ENCODE results near the gene HOMER3. TPM values are rescaled to one million over a fixed set of nuclear protein-coding genes. Genes with fewer than 3 reads are reported as not detected.

The HOMER3 gene
- total RNA-seq, 2 donors from 2014 or later = 13.6 to 39.8 TPM

- DNase-seq (ENCODE audit: low spot score) = peak; percentile 74
- Histone ChIP-seq H3K36me3 (no peaks in the 10 kb centered on the region), H3K27ac (peak overlapping the region; percentile 59 to 77), H3K4me1 (peaks cover 0 to 19% of the 10 kb centered on the region in 2 donors), H3K27me3 (no peaks in the 10 kb centered on the region), H3K9me3 (no peaks in the 10 kb centered on the region), H3K4me3 (peak overlapping the region; percentile 75 to 78)
- TF ChIP-seq CTCF (IDR thresholded peaks at IDR 0.05) = no peak
Measured at GRCh38 chr19:18939922-18940768, 872 bp downstream of the HOMER3 start.

- H3K4me3 ChIP-seq = no peak overlapping the region
- no peaks in the 10 kb centered on the region for H3K9me3 ChIP-seq
- H3K4me1 ChIP-seq = peaks cover 0 to 19% of the 10 kb centered on the region in 2 donors
- no peaks in the 10 kb centered on the region for H3K27me3 ChIP-seq
- H3K27ac ChIP-seq = peak overlapping the region in 1 of 2 donors; percentile 59
- DNase-seq (ENCODE audit: low spot score) = no peak
- TF ChIP-seq CTCF (IDR thresholded peaks at IDR 0.05) = no peak
- H3K36me3 ChIP-seq = no peaks in the 10 kb centered on the region
Measured at GRCh38 chr19:18939163-18939562, 1.9 kb downstream of the HOMER3 start.

- H3K36me3 ChIP-seq = peaks cover 13% of the 10 kb centered on the region
- no peaks in the 10 kb centered on the region for H3K27me3 ChIP-seq
- H3K4me1 ChIP-seq = peaks cover 0 to 11% of the 10 kb centered on the region in 2 donors
- H3K4me3 ChIP-seq = no peak overlapping the region
- no peaks in the 10 kb centered on the region for H3K9me3 ChIP-seq
- H3K27ac ChIP-seq = no peak overlapping the region
- no peak for TF ChIP-seq CTCF (IDR thresholded peaks at IDR 0.05)
- no peak for DNase-seq (ENCODE audit: low spot score)
Measured at GRCh38 chr19:18933297-18933696, 7.7 kb downstream of the HOMER3 start.

GRCh38 chr19:18932216-18932841, 8.7 kb downstream of the HOMER3 start:
- Histone ChIP-seq H3K27me3 (no peaks in the 10 kb centered on the region), H3K4me1 (peaks cover 0 to 11% of the 10 kb centered on the region in 2 donors), H3K36me3 (peaks cover 20% of the 10 kb centered on the region), H3K4me3 (peak overlapping the region in 1 of 2 donors; percentile 32), H3K9me3 (no peaks in the 10 kb centered on the region), H3K27ac (no peak overlapping the region)
- no peak for DNase-seq (ENCODE audit: low spot score)
- TF ChIP-seq CTCF (IDR thresholded peaks at IDR 0.05) = no peak

- H3K36me3 ChIP-seq = peaks cover 21% of the 10 kb centered on the region
- peak overlapping the region in 1 of 2 donors; percentile 32 for H3K4me3 ChIP-seq
Measured at GRCh38 chr19:18931316-18932162, 9.5 kb downstream of the HOMER3 start.

More at GRCh38 chr19:18931316-18932162, 9.5 kb downstream of the HOMER3 start:
- DNase-seq (ENCODE audit: low spot score) = no peak
- Histone ChIP-seq H3K27me3 (no peaks in the 10 kb centered on the region), H3K9me3 (no peaks in the 10 kb centered on the region), H3K4me1 (peaks cover 0 to 11% of the 10 kb centered on the region in 2 donors), H3K27ac (no peak overlapping the region)
- no peak for TF ChIP-seq CTCF (IDR thresholded peaks at IDR 0.05)

Data from right atrium auricular region (tissue), 2 donors.